Muscle layer of duodenum (tissue), 2 donors: ENCODE data around the gene LRP11.

Experiments
- H3K27ac ChIP-seq: one replicate; pipeline ENCODE4 v1.7.0; 2013; ENCODE audit warnings: mild to moderate bottlenecking, low read length
- H3K27me3 ChIP-seq: one replicate; pipeline ENCODE4 v1.7.0; 2013; ENCODE audit warnings: low read depth, mild to moderate bottlenecking, control low read depth, low read length
- H3K36me3 ChIP-seq, 2 donors: one replicate each; pipeline ENCODE4 v1.7.0; 2013; ENCODE audit warnings: low read length in 2 of 2, control low read depth in 1 of 2, mild to moderate bottlenecking in 1 of 2; ENCODE audit not compliant: insufficient read depth in 2 of 2, control insufficient read depth in 1 of 2
- H3K4me1 ChIP-seq, 2 donors: one replicate each; pipeline ENCODE4 v1.7.0; 2013; ENCODE audit warnings: low read length in 2 of 2, mild to moderate bottlenecking in 2 of 2, control low read depth in 1 of 2, moderate library complexity in 1 of 2; ENCODE audit not compliant: insufficient read depth in 2 of 2, control insufficient read depth in 1 of 2
- H3K4me3 ChIP-seq, 2 donors: one replicate each; pipeline ENCODE4 v1.7.0; 2013; ENCODE audit warnings: low read length in 2 of 2, low read depth in 1 of 2, mild to moderate bottlenecking in 1 of 2
- H3K9me3 ChIP-seq, 2 donors: one replicate each; pipeline ENCODE4 v1.7.0; 2013; ENCODE audit warnings: low read length in 2 of 2, control low read depth in 1 of 2, mild to moderate bottlenecking in 1 of 2; ENCODE audit not compliant: control insufficient read depth in 1 of 2
- donor health status: healthy.

The LRP11 gene

DNA sequence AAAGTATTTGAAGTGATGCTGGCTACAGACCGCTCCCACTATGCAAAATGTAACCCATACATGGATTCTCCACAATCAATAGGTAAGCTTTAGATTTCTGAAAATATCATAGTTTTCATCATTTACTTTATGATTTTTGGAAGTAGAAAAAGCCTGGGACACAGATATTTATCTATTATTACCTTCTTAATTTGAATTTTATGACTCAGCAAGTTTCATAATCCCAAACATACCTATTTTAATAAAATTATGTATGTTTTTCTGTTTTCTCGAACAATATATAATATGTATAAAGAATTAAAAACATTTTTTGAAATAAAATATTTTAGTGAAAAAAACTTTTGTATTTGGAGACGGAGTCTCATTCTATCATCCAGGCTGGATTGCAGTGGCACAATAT lies 93.0 kb downstream of the LRP11 start:
- Histone ChIP-seq H3K27me3 (no peaks in the 10 kb centered on the region), H3K36me3 (peaks cover 5 to 41% of the 10 kb centered on the region in 2 donors), H3K4me1 (no peaks in the 10 kb centered on the region), H3K27ac (no peak overlapping the region), H3K9me3 (peaks cover 0 to 4% of the 10 kb centered on the region in 2 donors), H3K4me3 (no peak overlapping the region)

- Histone ChIP-seq H3K4me3 (no peak overlapping the region), H3K27me3 (no peaks in the 10 kb centered on the region), H3K36me3 (peaks cover 5 to 37% of the 10 kb centered on the region in 2 donors), H3K27ac (no peak overlapping the region), H3K4me1 (no peaks in the 10 kb centered on the region), H3K9me3 (peaks cover 0 to 7% of the 10 kb centered on the region in 2 donors)
These were observed 94.5 kb downstream of the LRP11 start for GRCh38 chr6:149769676-149770075.
